HG03095 (cell line): ENCODE data around the gene OMP.

Experiments used
- ATAC-seq: cut with Tn5 transposase; IDR thresholded peaks from one replicate; pipeline ENCODE4 v1.9.1; 2021; ENCODE audit warnings: moderate library complexity; ENCODE audit not compliant: unreplicated experiment

The OMP gene

GRCh38 chr11:77121096-77121640, 18.5 kb downstream of the OMP start:
- no peak for ATAC-seq

GRCh38 chr11:77121876-77122575, 19.4 kb downstream of the OMP start:
- no peak for ATAC-seq

- ATAC-seq = no peak
Observed at GRCh38 chr11:77122576-77123212, 20.1 kb downstream of the OMP start.

GRCh38 chr11:77123591-77123990, 21.0 kb downstream of the OMP start:
- no peak for ATAC-seq

GRCh38 chr11:77124041-77124440, 21.4 kb downstream of the OMP start:
- no peak for ATAC-seq

- ATAC-seq = no peak
Observed at GRCh38 chr11:77124488-77124887, 21.8 kb downstream of the OMP start.

- ATAC-seq = no peak
Observed at GRCh38 chr11:77125191-77125590, 22.6 kb downstream of the OMP start.

GRCh38 chr11:77125695-77126094, 23.1 kb downstream of the OMP start:
- no peak for ATAC-seq

GRCh38 chr11:77126156-77126775, 23.6 kb downstream of the OMP start:
- no peak for ATAC-seq

- ATAC-seq = no peak
Observed at GRCh38 chr11:77126861-77127234, 24.2 kb downstream of the OMP start.

GRCh38 chr11:77127235-77127911, 24.7 kb downstream of the OMP start:
- ATAC-seq = no peak

GRCh38 chr11:77127920-77128691, 25.5 kb downstream of the OMP start, which contains the start of gene MYO7A:
MYO7A (plus strand) TSS chr11:77128246; CDS start chr11:77130635, 2,389 bp downstream.
- ATAC-seq = no peak

- ATAC-seq = no peak
Observed at GRCh38 chr11:77129069-77129841, 26.6 kb downstream of the OMP start.

- ATAC-seq = no peak
Observed at GRCh38 chr11:77129842-77130756, 27.5 kb downstream of the OMP start.

- no peak for ATAC-seq
Observed at GRCh38 chr11:77130763-77131513, 28.3 kb downstream of the OMP start.

- ATAC-seq = no peak
Observed at GRCh38 chr11:77131560-77131959, 28.9 kb downstream of the OMP start.

- ATAC-seq = no peak
Observed at GRCh38 chr11:77135069-77135468, 32.4 kb downstream of the OMP start.

GRCh38 chr11:77136074-77136473, 33.4 kb downstream of the OMP start:
- ATAC-seq = no peak
